ENCODE data around the gene LRRC28.
A peak's percentile ranks its signal among the peaks of the same experiment; 100 is the strongest.

LRRC28 gene

GRCh38 chr15:99402014-99402729, 150.9 kb downstream of the LRRC28 start:
- DNase-seq = no peak

DNA sequence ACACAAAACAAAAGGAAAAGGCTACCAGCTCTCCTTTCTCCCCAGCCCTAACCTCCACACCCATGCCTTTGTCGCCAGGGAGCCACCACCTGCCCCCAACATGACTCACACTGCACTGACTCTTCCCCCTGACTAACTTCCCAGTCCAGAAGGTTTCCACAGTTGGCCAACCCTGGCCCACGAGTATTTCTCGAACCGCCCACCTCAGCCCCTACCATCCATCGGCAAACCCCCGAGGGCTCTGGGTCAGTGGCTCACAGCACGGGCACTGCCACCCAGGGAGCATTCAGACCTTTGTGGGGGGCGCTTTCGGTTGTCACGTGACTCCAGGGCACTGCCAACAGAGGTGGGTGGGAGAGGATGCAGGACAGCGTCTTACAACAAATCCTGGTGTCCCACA, 152.3 kb downstream of the LRRC28 start:
- DNase-seq = no peak

DNA sequence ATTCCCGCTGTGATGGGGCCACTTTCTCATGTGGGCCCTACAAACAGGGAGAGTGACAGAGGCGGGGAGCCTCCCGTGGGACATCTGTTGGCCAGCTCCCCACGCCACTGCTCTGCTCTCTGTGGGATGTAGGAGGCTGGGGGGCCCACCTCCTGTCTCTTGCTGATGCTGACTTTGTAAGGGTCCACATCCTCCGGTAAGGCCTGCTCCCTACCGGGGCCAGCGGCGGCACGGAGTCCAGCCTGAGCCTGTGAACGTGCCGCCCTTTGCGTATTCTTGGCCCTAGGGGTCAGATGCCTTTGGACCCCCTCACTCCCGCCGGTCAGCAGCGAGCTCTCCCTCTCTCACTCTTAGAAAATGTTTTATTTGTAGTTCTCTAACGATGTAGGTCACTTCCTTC, 153.2 kb downstream of the LRRC28 start:
- no peak for DNase-seq

DNA sequence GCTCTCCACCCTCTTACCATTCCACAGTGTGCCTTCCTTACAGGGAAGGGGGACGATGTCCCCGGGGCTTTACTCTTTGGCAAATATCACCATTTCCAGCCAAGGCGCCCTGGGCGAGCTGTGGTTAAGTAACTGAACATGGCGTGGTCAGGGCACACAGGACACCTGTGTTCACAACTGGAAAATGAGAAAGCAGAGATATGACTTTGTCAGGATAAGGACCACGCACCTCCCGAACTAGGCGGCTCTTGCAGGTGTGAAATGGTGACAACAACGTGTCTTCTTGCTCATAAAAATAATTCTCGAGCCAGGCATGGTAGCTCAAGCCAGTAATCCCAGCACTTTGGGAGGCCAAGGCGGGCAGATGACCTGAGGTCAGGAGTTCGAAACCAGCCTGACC, 154.8 kb downstream of the LRRC28 start:
- no peak for DNase-seq

- no peak for DNase-seq
These were observed 155.6 kb downstream of the LRRC28 start for GRCh38 chr15:99406716-99407487.

GRCh38 chr15:99407716-99408115, 156.4 kb downstream of the LRRC28 start:
- DNase-seq = no peak

- no peak for DNase-seq
These were observed 157.2 kb downstream of the LRRC28 start for GRCh38 chr15:99408236-99409096.

DNA sequence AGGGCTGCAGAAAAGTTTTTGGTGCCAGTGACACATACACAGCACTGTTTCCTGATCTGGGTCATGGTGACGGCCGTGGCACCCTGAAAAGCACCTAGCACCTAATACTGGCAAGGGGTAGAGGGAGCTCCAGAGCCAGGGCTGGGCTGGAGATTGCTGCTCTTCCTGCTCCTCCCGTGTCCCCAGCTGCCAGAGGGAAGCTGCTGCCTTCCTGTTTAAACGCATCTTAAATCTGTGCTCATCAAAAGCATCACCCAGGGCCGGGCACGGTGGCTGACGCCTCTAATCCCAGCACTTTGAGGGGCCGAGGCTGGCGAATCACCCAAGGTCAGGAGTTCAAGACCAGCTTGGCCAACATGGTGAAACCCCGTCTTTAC, 157.8 kb downstream of the LRRC28 start:
- peak in 1 of 2 experiments; percentile 37 for DNase-seq

DNA sequence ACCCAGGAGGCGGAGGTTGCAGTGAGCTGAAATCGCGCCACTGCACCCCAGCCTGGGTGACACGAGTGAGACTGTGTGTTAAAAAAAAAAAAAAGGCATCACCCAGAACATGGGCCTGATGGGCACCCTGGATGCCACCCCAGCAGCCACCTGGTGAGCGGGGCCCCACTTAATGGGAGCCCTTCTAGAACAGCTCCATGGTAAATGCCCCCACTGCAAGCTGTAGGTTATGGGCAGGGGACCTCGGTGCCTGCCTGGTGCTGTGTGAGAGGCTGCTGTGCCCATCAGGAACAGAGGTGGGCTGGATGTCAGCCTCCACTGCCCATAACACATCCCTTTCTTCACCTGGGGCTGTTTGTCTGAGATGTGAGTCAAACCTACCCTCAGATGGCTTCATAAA, 158.3 kb downstream of the LRRC28 start:
- no peak for DNase-seq

GRCh38 chr15:99410477-99410876, 159.2 kb downstream of the LRRC28 start:
- DNase-seq = no peak

DNA sequence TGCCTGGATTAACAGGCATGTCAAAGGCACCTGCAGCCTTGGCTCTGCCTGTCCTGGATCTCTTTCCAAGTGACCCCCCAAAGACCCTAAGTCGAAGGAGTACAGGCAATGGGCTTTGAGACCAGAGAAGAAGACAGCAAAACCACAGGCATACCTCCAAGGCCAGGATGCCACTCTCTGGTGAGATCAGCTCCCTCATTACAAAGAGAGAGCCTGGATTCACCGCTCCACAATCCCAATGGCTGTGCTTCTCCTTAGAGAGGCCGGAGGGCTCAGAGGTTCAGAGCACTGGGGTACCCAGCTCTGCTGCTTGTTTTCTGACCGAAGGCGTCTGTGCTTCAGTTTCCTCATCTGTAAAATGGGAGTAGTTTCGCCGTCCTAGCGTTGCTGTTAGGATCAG, 160.0 kb downstream of the LRRC28 start:
- DNase-seq = no peak

GRCh38 chr15:99412082-99412481, 160.8 kb downstream of the LRRC28 start:
- no peak for DNase-seq

DNA sequence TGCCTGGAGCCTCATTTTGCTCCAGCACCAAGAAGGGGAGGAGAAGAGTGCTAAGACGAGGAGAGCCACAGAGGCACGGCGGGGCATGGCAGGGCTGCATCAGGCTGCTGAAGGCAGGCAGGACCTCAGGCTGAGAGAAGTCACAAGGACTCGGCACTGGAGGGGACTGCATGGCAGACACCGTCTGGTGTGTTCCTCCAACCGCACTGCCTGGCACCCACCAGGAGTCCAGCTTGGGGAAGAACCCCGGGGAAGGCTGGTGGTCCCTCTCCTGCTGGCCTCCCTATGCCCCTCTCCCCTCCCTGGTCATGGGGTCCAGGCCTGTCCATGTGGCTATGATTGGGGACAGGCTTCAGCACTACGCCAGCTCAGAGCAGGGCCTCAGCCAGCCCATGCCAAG, 161.3 kb downstream of the LRRC28 start:
- DNase-seq = no peak

DNA sequence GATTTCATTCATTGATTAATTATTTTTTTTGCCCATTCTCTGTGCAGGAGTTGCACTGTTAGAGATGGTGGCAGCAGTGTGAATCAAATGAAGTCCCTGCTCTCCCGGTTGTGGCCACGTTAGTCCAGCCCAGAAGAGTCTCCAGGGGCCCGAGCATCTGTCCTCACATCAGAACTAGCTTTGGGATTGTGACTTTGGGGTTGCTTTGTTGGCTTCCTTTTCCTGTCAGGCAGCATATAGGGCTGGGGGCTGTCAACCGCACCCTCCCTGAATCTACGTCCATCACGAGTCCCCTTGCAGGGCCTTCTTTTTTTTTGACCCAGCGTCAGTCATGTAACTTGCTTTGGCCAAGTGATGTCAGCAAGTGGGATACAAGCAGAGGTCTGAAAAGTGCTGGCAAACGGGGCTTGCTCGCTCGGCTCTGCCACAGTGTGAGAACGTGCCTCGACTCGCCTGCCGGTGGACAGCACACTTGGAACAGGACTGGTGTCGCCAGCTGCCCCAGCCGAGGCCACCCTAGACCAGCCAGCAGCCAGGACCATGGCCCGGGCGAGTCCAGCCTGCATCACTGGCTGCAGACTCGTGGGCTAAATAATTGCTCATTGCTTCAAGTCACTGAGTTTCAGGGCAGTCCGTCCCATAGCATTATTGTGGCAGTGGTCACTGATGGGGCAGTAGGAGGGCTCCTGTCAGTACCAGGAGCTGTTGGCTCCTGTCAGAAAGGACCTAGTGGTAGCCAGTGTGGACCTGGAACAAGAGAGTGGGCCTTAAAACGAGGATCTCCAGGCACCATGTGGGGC, 162.9 kb downstream of the LRRC28 start:
- no peak for DNase-seq

- no peak for DNase-seq
These were observed 163.8 kb downstream of the LRRC28 start for GRCh38 chr15:99414755-99415731.

- no peak for DNase-seq
These were observed 165.2 kb downstream of the LRRC28 start for GRCh38 chr15:99416191-99417188.

DNA sequence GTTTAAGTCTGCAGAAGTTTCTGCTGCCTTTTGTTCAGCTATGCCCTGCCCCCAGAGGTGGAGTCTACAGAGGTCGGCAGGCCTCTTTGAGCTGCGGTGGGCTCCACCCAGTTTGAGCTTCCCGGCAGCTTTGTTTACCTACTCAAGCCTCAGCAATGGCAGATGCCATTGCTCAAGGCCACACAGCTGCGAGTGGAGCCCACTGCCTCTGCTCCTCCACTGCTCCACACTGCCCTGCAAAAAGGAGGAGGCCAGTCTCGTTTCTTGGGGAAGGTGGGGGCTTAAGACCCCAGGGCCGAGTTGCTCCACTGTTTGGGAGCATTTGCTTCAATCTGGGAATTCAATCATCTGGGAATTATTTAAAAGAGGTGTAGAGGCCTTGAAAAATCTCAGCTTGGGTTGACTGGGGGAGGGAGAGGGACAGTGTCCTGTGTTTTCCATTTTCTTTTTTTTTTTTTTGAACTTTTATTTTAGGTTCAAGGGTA, 169.9 kb downstream of the LRRC28 start:
- DNase-seq = no peak

GRCh38 chr15:99421758-99422157, 170.5 kb downstream of the LRRC28 start:
- DNase-seq = no peak

GRCh38 chr15:99423186-99424130, 172.2 kb downstream of the LRRC28 start:
- DNase-seq = no peak
